ENCODE data around the gene IL1R2. TPM values are rescaled to one million over a fixed set of nuclear protein-coding genes. Genes with fewer than 3 reads are reported as not detected.

IL1R2 gene
- total RNA-seq, 4 donors from 2014 or later = 1.1 to 25.2 (median 10.0) TPM

DNA sequence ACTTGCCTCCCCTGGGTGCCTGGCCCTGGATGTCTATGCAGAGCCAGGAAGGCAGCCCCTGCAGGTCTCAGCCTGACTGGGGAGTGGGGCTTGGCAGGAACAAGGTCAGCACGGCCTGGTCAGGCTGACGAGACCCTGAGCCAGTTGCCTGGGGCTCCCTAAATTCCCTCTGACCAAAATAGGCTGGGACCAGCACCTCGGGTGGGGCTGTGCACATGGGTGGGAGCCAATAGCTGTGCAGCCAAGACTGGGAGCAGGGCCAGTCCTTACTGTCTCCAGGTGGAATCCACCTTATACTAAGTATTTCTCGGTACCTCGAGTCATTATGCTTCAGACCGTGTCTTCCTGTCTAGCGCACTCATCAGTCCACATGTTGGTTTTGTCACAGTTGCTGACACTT lies 11.4 kb upstream of the IL1R2 start:
- no peaks in the 10 kb centered on the region for H3K36me3 ChIP-seq
- H3K4me1 ChIP-seq = peaks cover 0 to 8% (median 0%) of the 10 kb centered on the region in 3 donors
- no peak for ATAC-seq
- H3K4me3 ChIP-seq = no peak overlapping the region
- TF ChIP-seq EP300 (IDR thresholded peaks at IDR 0.05) (no peak), POLR2A (IDR thresholded peaks at IDR 0.05) (no peak), POLR2AphosphoS5 (IDR thresholded peaks at IDR 0.05) (no peak), CTCF (IDR thresholded peaks at IDR 0.05) (no peak)
- WGBS, 2 donors (ENCODE audit: low coverage in 1 of 2) = 95% methylated on average over 5 of the region's 7 CpGs; no CpG with 5 or more reads in 1 of the 2 donors
- no peaks in the 10 kb centered on the region for H3K9me3 ChIP-seq
- H3K27ac ChIP-seq = no peak overlapping the region
- H3K27me3 ChIP-seq = no peaks in the 10 kb centered on the region

- Histone ChIP-seq H3K36me3 (no peaks in the 10 kb centered on the region), H3K27me3 (no peaks in the 10 kb centered on the region), H3K4me3 (no peak overlapping the region), H3K4me1 (peaks cover 0 to 8% (median 0%) of the 10 kb centered on the region in 3 donors), H3K9me3 (no peaks in the 10 kb centered on the region), H3K27ac (no peak overlapping the region)
- WGBS, 2 donors (ENCODE audit: low coverage in 1 of 2) = no CpG with 5 or more reads among the region's 5 CpGs
- TF ChIP-seq POLR2AphosphoS5 (IDR thresholded peaks at IDR 0.05) (no peak), EP300 (IDR thresholded peaks at IDR 0.05) (no peak), CTCF (IDR thresholded peaks at IDR 0.05) (no peak), POLR2A (IDR thresholded peaks at IDR 0.05) (no peak)
- no peak for ATAC-seq
Observed at GRCh38 chr2:101981066-101981465, 10.7 kb upstream of the IL1R2 start.

DNA sequence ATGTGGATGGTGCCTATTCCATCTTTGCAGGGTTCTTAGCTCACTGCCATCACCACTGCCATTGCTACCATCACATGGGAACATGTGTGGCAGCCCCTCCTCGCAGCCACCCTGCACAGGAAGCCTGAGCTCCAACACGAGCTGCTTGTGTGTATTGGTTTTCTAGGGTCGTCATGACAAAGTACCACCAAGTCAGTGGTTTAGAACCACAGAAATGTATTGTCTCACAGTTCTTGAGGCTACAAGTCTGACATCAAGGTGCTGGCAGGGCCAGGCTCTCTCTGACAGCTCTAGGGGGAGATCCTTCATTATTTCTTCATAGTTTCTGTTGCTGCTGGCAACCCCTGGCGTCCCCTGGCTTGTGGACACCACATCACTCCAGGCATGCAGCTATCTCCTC lies 10.3 kb upstream of the IL1R2 start:
- H3K27ac ChIP-seq = no peak overlapping the region
- H3K4me3 ChIP-seq = no peak overlapping the region
- no peak for ATAC-seq
- WGBS, 2 donors (ENCODE audit: low coverage in 1 of 2) = 77% methylated on average over 3 of the region's 4 CpGs; no CpG with 5 or more reads in 1 of the 2 donors
- no peaks in the 10 kb centered on the region for H3K27me3 ChIP-seq
- H3K36me3 ChIP-seq = no peaks in the 10 kb centered on the region
- H3K9me3 ChIP-seq = no peaks in the 10 kb centered on the region
- H3K4me1 ChIP-seq = peaks cover 0 to 8% (median 0%) of the 10 kb centered on the region in 3 donors
- TF ChIP-seq POLR2A (IDR thresholded peaks at IDR 0.05) = no peak
- TF ChIP-seq EP300 (IDR thresholded peaks at IDR 0.05) = no peak
- no peak for TF ChIP-seq CTCF (IDR thresholded peaks at IDR 0.05)
- TF ChIP-seq POLR2AphosphoS5 (IDR thresholded peaks at IDR 0.05) = no peak

DNA sequence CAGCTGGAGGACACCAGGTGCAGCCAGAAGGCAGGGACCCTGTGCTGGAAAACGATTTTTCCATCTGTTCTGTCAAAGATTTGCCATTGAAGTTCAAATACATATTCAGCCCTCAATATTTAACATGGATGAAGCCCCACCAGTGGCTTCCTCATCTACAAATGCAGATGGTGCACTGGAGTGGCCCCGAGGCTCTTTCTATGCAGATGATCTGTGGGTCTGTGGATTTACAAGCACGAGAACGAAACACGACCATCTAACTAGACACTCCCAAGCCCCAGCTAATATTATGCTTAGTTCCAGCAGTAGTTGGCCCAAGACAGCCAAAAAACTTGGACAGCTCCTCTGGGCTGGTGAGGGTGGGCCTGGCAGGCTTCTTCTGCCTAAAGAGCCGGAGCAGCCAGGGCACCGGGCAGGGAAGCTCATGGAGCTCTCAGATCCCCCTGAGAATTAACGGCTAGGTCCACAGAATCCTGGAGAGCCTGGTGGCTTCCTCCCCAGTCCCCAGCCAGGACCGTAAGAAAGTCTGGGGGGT lies 9.2 kb upstream of the IL1R2 start:
- Histone ChIP-seq H3K27me3 (no peaks in the 10 kb centered on the region), H3K9me3 (no peaks in the 10 kb centered on the region), H3K4me3 (no peak overlapping the region), H3K4me1 (peaks cover 0 to 8% (median 0%) of the 10 kb centered on the region in 3 donors), H3K27ac (no peak overlapping the region), H3K36me3 (no peaks in the 10 kb centered on the region)
- ATAC-seq = no peak
- TF ChIP-seq EP300 (IDR thresholded peaks at IDR 0.05) (no peak), CTCF (IDR thresholded peaks at IDR 0.05) (no peak), POLR2A (IDR thresholded peaks at IDR 0.05) (no peak), POLR2AphosphoS5 (IDR thresholded peaks at IDR 0.05) (no peak)
- 82 to 92% methylated on average over 2 to 9 of the region's 9 CpGs for WGBS, 2 donors (ENCODE audit: low coverage in 1 of 2)

DNA sequence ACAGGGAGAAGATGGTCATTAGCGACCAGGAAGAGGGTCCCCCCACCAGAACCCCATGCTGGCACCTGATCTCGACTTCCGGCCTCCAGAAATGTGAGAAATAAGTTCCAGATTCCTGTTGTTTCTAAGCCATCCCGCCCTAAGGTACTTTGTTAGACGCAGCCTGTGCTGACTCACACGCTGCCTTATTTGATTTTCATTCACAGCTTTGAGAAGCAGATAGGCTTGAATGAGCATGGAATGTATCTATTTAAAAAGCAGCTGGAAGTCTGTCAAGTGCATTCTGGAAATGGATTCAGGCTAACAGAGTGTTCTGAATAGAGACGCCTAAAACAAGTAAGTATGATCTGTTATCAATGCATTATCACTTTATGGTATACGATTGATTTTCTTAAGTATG lies 8.3 kb upstream of the IL1R2 start:
- no peaks in the 10 kb centered on the region for H3K27me3 ChIP-seq
- no peaks in the 10 kb centered on the region for H3K9me3 ChIP-seq
- WGBS, 2 donors (ENCODE audit: low coverage in 1 of 2) = 45 to 51% methylated on average over 6 to 8 of the region's 8 CpGs
- H3K36me3 ChIP-seq = no peaks in the 10 kb centered on the region
- ATAC-seq = peak; percentile 46
- peaks cover 0 to 8% (median 0%) of the 10 kb centered on the region in 3 donors for H3K4me1 ChIP-seq
- H3K27ac ChIP-seq = no peak overlapping the region
- no peak overlapping the region for H3K4me3 ChIP-seq
- TF ChIP-seq CTCF (IDR thresholded peaks at IDR 0.05) (no peak), POLR2A (IDR thresholded peaks at IDR 0.05) (no peak), EP300 (IDR thresholded peaks at IDR 0.05) (no peak), POLR2AphosphoS5 (IDR thresholded peaks at IDR 0.05) (no peak)
